T-helper 2 cell treated with Interferon-gamma antibody and Interleukin-4, amounts not matched to agents 100 ng/mL and 5 ng/mL, for 36 hours (primary cell): ENCODE results near the gene ZNF581. TPM values are rescaled to one million over a fixed set of nuclear protein-coding genes. Genes with fewer than 3 reads are reported as not detected.

Experiments used
- intact Hi-C: fragments of 100-400 bp; cut with micrococcal nuclease; formaldehyde crosslinking; loops from one replicate; pipeline ENCODE4 v1.15.1; 2023
- total RNA-seq: library from RNA; stranded (reverse); gene quantifications from 2 replicates; pipeline ENCODE4 v1.2.3, GENCODE V29; 2022

The ZNF581 gene
- total RNA-seq, 1 donor from 2014 or later = 21.0 TPM

GRCh38 chr19:55658846-55659459, 15.5 kb downstream of the ZNF581 start:
- intact Hi-C loops = loop anchor here (10.0 kb wide), 1 partner anchor 656 kb away; the partner anchor contains the start of gene ZSCAN5A

- intact Hi-C loops = loop anchor here (10.0 kb wide), 1 partner anchor 655 kb away; the partner anchor contains the start of gene ZSCAN5A
Observed at GRCh38 chr19:55659822-55660221, 16.4 kb downstream of the ZNF581 start.

GRCh38 chr19:55660404-55660803, 17.0 kb downstream of the ZNF581 start:
- intact Hi-C loops = no loop called here

GRCh38 chr19:55660991-55661390, 17.5 kb downstream of the ZNF581 start:
- intact Hi-C loops = no loop called here

GRCh38 chr19:55661826-55662225, 18.4 kb downstream of the ZNF581 start:
- intact Hi-C loops = no loop called here

GRCh38 chr19:55663846-55664536, 20.5 kb downstream of the ZNF581 start:
- intact Hi-C loops = no loop called here

GRCh38 chr19:55666343-55667005, 23.0 kb downstream of the ZNF581 start:
- intact Hi-C loops = no loop called here

- intact Hi-C loops = no loop called here
Observed at GRCh38 chr19:55667006-55667381, 23.5 kb downstream of the ZNF581 start.

- intact Hi-C loops = no loop called here
Observed at GRCh38 chr19:55667511-55667910, 24.1 kb downstream of the ZNF581 start.

- intact Hi-C loops = no loop called here
Observed at GRCh38 chr19:55667958-55668357, 24.5 kb downstream of the ZNF581 start.

GRCh38 chr19:55668603-55669348, 25.3 kb downstream of the ZNF581 start:
- intact Hi-C loops = no loop called here

GRCh38 chr19:55669418-55670279, 26.2 kb downstream of the ZNF581 start:
- intact Hi-C loops = no loop called here

GRCh38 chr19:55670280-55671053, 27.0 kb downstream of the ZNF581 start:
- intact Hi-C loops = no loop called here

- intact Hi-C loops = no loop called here
Observed at GRCh38 chr19:55671054-55671378, 27.6 kb downstream of the ZNF581 start.

- intact Hi-C loops = no loop called here
Observed at GRCh38 chr19:55672418-55672817, 29.0 kb downstream of the ZNF581 start.

GRCh38 chr19:55673465-55673864, 30.0 kb downstream of the ZNF581 start:
- intact Hi-C loops = no loop called here

- intact Hi-C loops = loop anchor here (2.0 kb wide), 1 partner anchor 39 kb away; no protein-coding TSS in a partner anchor
Observed at GRCh38 chr19:55673889-55674288, 30.4 kb downstream of the ZNF581 start.

GRCh38 chr19:55674459-55674840, 31.0 kb downstream of the ZNF581 start:
- intact Hi-C loops = loop anchor here (2.0 kb wide), 1 partner anchor 40 kb away; no protein-coding TSS in a partner anchor

GRCh38 chr19:55674841-55675660, 31.6 kb downstream of the ZNF581 start, which contains the start of gene EPN1:
EPN1 (plus strand) TSS chr19:55675226; CDS start chr19:55678628, 3,402 bp downstream.
- intact Hi-C loops = loop anchor here (1.0 to 2.0 kb wide), 3 partner anchors 20 to 466 kb away; partner anchors contain the start of genes U2AF2 and ZNF444
